Activated CD8-positive, alpha-beta T cell treated with anti-CD3 and anti-CD28 coated beads for 36 hours (primary cell): ENCODE data around the gene USP44. TPM values are rescaled to one million over a fixed set of nuclear protein-coding genes. Genes with fewer than 3 reads are reported as not detected.

Experiments
- ATAC-seq: fragments of 200-7000 bp; cut with Tn5 transposase; one replicate; pipeline ENCODE4 v1.10.0; 2021; ENCODE audit warnings: mild to moderate bottlenecking, moderate library complexity
- CTCF ChIA-PET: fragments of 350-600 bp; sonication (Branson Sonifier 250); formaldehyde crosslinking; loops from one replicate; lab custom pipeline; 2021; ENCODE audit warnings: antibody characterized with exemption; lab: Charles Lee
- POLR2A ChIA-PET: fragments of 350-600 bp; sonication (Branson Sonifier 250); formaldehyde crosslinking; loops from one replicate; lab custom pipeline; 2021; ENCODE audit warnings: antibody characterized with exemption; lab: Charles Lee
- DNase-seq: peaks from one replicate; pipeline ENCODE4 v3.0.0-alpha.2; 2020
- H3K27ac Mint-ChIP-seq: one replicate; pipeline ENCODE4 v1.8.0; 2021; ENCODE audit warnings: mild to moderate bottlenecking, mixed read lengths
- H3K27me3 Mint-ChIP-seq: one replicate; pipeline ENCODE4 v1.8.0; 2021; ENCODE audit warnings: mixed read lengths
- H3K36me3 Mint-ChIP-seq: one replicate; pipeline ENCODE4 v1.8.0; 2021; ENCODE audit warnings: low read depth, mixed read lengths
- H3K4me1 Mint-ChIP-seq: one replicate; pipeline ENCODE4 v1.8.0; 2021; ENCODE audit warnings: low read depth, mixed read lengths
- H3K4me3 Mint-ChIP-seq: one replicate; pipeline ENCODE4 v1.8.0; 2021; ENCODE audit warnings: mild to moderate bottlenecking, moderate library complexity, mixed read lengths
- H3K9me3 Mint-ChIP-seq: one replicate; pipeline ENCODE4 v1.8.0; 2021; ENCODE audit warnings: mixed read lengths
- CTCF ChIP-seq: fragments of 200-600 bp; IDR thresholded peaks from one replicate; pipeline ENCODE4 v1.8.0; 2022; ENCODE audit warnings: antibody characterized with exemption, mild to moderate bottlenecking
- intact Hi-C: fragments of 100-400 bp; cut with micrococcal nuclease; formaldehyde crosslinking; loops from one replicate; pipeline ENCODE4 v1.10.0; 2022
- total RNA-seq, 2 experiments: library from RNA; stranded (reverse); gene quantifications; one replicate each; pipeline ENCODE4 v1.2.3, GENCODE V29; 2021

The USP44 gene
- 10 to 100 TPM; 15.2 to 15.5 TPM for total RNA-seq

GRCh38 chr12:95551305-95551704 lies at the start of gene USP44:
TSS of gene USP44 (minus strand) at chr12:95551476. CDS start at chr12:95534256, 17,220 bp downstream.
- TF ChIP-seq CTCF = no peak
- H3K4me3 Mint-ChIP-seq = peak within 1 kb of the TSS; percentile 85
- H3K4me1 Mint-ChIP-seq = peaks cover 46% of the 10 kb centered on the region
- DNase-seq (peak; percentile 57), ATAC-seq (no peak)
- POLR2A ChIA-PET = interaction anchor here (1.0 kb wide), 1 partner anchor 9 kb away, joined by 4 read pairs; no protein-coding TSS in a partner anchor
- intact Hi-C loops = no loop called here
- CTCF ChIA-PET = interaction anchor here (0.6 to 1.1 kb wide), 2 partner anchors 16 to 60 kb away, joined by 3 to 6 read pairs; no protein-coding TSS in a partner anchor
- peaks cover 12% of the 10 kb centered on the region for H3K36me3 Mint-ChIP-seq
- H3K27ac Mint-ChIP-seq = peak within 1 kb of the TSS; percentile 92
- peaks cover 6% of the 10 kb centered on the region for H3K9me3 Mint-ChIP-seq
- H3K27me3 Mint-ChIP-seq = peaks cover 3% of the 10 kb centered on the region

GRCh38 chr12:95600567-95600966 lies 49.3 kb upstream of the USP44 start:
- TF ChIP-seq CTCF = no peak
- DNase-seq (no peak), ATAC-seq (no peak)
- Mint-ChIP-seq H3K36me3 (no peaks in the 10 kb centered on the region), H3K4me3 (no peak overlapping the region), H3K27me3 (no peaks in the 10 kb centered on the region), H3K4me1 (no peaks in the 10 kb centered on the region), H3K27ac (no peak overlapping the region), H3K9me3 (no peaks in the 10 kb centered on the region)
- POLR2A ChIA-PET = no interaction called here
- CTCF ChIA-PET = no interaction called here
- intact Hi-C loops = no loop called here

- Mint-ChIP-seq H3K4me3 (no peak overlapping the region), H3K9me3 (no peaks in the 10 kb centered on the region), H3K27ac (no peak overlapping the region), H3K36me3 (no peaks in the 10 kb centered on the region), H3K27me3 (no peaks in the 10 kb centered on the region), H3K4me1 (no peaks in the 10 kb centered on the region)
- ATAC-seq (no peak), DNase-seq (no peak)
- no peak for TF ChIP-seq CTCF
- POLR2A ChIA-PET = no interaction called here
- CTCF ChIA-PET = no interaction called here
- intact Hi-C loops = no loop called here
These were observed 48.6 kb upstream of the USP44 start for GRCh38 chr12:95599880-95600279.

- H3K36me3 Mint-ChIP-seq = no peaks in the 10 kb centered on the region
These were observed 42.9 kb upstream of the USP44 start for GRCh38 chr12:95594136-95594535.

More at GRCh38 chr12:95594136-95594535, 42.9 kb upstream of the USP44 start:
- intact Hi-C loops = no loop called here
- DNase-seq (no peak), ATAC-seq (no peak)
- POLR2A ChIA-PET = no interaction called here
- Mint-ChIP-seq H3K4me1 (no peaks in the 10 kb centered on the region), H3K27ac (no peak overlapping the region), H3K9me3 (no peaks in the 10 kb centered on the region), H3K4me3 (no peak overlapping the region), H3K27me3 (peaks cover 1% of the 10 kb centered on the region)
- CTCF ChIA-PET = interaction anchor here (1.7 kb wide), 1 partner anchor 12 kb away, joined by 3 read pairs; no protein-coding TSS in a partner anchor
- no peak for TF ChIP-seq CTCF
